ENCODE measurements around the gene NRAP. TPM values are rescaled to one million over a fixed set of nuclear protein-coding genes. Genes with fewer than 3 reads are reported as not detected.

Gene NRAP
- total RNA-seq, 1 experiment from 2014 or later, result not detected

- H3K23ac ChIP-seq (ENCODE audit: insufficient read length, low read depth, low read length), result no peak overlapping the region
- no peak overlapping the region for H2BK20ac ChIP-seq (ENCODE audit: low read depth, low read length, poor library complexity, severe bottlenecking)
- DNase-seq, result no peak
- no peaks in the 10 kb centered on the region for H3K36me3 Mint-ChIP-seq (ENCODE audit: insufficient read depth in 1 of 3, low read depth in 3 of 3)
- H2BK15ac ChIP-seq (ENCODE audit: low read depth, low read length), result no peak overlapping the region
- H3K79me1 ChIP-seq (ENCODE audit: insufficient read depth, low read depth, low read length, poor library complexity, severe bottlenecking), result no peaks in the 10 kb centered on the region
- H3K4ac ChIP-seq (ENCODE audit: low read depth, low read length), result no peak overlapping the region
- H3K27me3 Mint-ChIP-seq (ENCODE audit: low read depth), result peaks cover 8% of the 10 kb centered on the region
- no peak overlapping the region for H2BK120ac ChIP-seq (ENCODE audit: low read depth, low read length, poor library complexity, severe bottlenecking)
- no peak overlapping the region for H4K5ac ChIP-seq (ENCODE audit: insufficient read length, low read depth, low read length)
- H3K4me3 Mint-ChIP-seq, result peak overlapping the region in 1 of 2 experiments; percentile 43; a peak in 1 of 5 replicates
- H3K56ac ChIP-seq (ENCODE audit: insufficient read length, low read depth, low read length), result no peak overlapping the region
- H4K20me1 ChIP-seq (ENCODE audit: control insufficient read depth, insufficient read depth, insufficient read length), result no peaks in the 10 kb centered on the region
- H4K8ac ChIP-seq (replicated peaks; ENCODE audit: insufficient read length, low read depth, low read length), result no peak overlapping the region
- H3K27ac Mint-ChIP-seq, result no peak overlapping the region; a peak in 1 of 7 replicates
- no peaks in the 10 kb centered on the region for H3K9me3 Mint-ChIP-seq
- H3K4me1 ChIP-seq (ENCODE audit: insufficient read depth, low read length), result peaks cover 16% of the 10 kb centered on the region; the same call in 1 of the 2 replicates
- H3K79me2 ChIP-seq (ENCODE audit: insufficient read depth, low read length), result no peaks in the 10 kb centered on the region
- no peak overlapping the region for H2AK5ac ChIP-seq (ENCODE audit: insufficient read length, low read length)
- H3K9ac ChIP-seq (ENCODE audit: extremely low read depth, insufficient read length, low read length), result no peak overlapping the region
- no peaks in the 10 kb centered on the region for H3K23me2 ChIP-seq (ENCODE audit: insufficient read length, low read depth, low read length, poor library complexity, severe bottlenecking)
- H3K9me3 ChIP-seq (ENCODE audit: control insufficient read depth, low read depth, low read length), result no peaks in the 10 kb centered on the region
- no peak overlapping the region for H3K27ac ChIP-seq (ENCODE audit: insufficient read length, low read depth, low read length)
- peak overlapping the region; percentile 44 for H3K4me2 ChIP-seq (ENCODE audit: insufficient read depth, insufficient read length, low read length)
- H4K91ac ChIP-seq (ENCODE audit: insufficient read length, low read depth, low read length), result no peak overlapping the region
- no peak overlapping the region for H3K14ac ChIP-seq (ENCODE audit: insufficient read depth, low read length)
- H3T11ph ChIP-seq (ENCODE audit: low read length), result no peak overlapping the region
- H3K4me1 Mint-ChIP-seq, result peaks cover 48 to 57% of the 10 kb centered on the region in 2 experiments
- no peaks in the 10 kb centered on the region for H3K27me3 ChIP-seq (ENCODE audit: insufficient read depth, low read length)
- H2AFZ ChIP-seq (ENCODE audit: low read length), result no peak overlapping the region
- no peak for TF ChIP-seq CTCF (conservative IDR thresholded peaks at IDR 0.05)
- H2BK5ac ChIP-seq (ENCODE audit: insufficient read length, low read length), result no peak overlapping the region
- no CpG with 5 or more reads among the region's 6 CpGs for WGBS (ENCODE audit: extremely low coverage, insufficient read length, low lambda C conversion rate)
- no peak overlapping the region for H2BK12ac ChIP-seq (ENCODE audit: insufficient read length, low read depth, low read length)
- H3K18ac ChIP-seq (ENCODE audit: insufficient read length, low read depth, low read length), result no peak overlapping the region
Measured at GRCh38 chr10:113708640-113709039, 44.8 kb upstream of the NRAP start.

Measured in H9 (cell line).